Measurements from ENCODE around the gene GTF2A1. TPM values are rescaled to one million over a fixed set of nuclear protein-coding genes. Genes with fewer than 3 reads are reported as not detected.
"Not testable (repeated sequence)": the region's sequence is repeated elsewhere in the genome, so short reads cannot be mapped to it uniquely, and the experiment has no call there.

The GTF2A1 gene
- total RNA-seq, 4 donors from 2014 or later, result 18.7 to 25.7 (median 22.9) TPM

GRCh38 chr14:81243499-81243898 lies 22.7 kb upstream of the GTF2A1 start:
- H3K36me3 ChIP-seq, result no peaks in the 10 kb centered on the region
- H3K4me1 ChIP-seq, result peaks cover 0 to 14% (median 0%) of the 10 kb centered on the region in 3 donors
- H3K27me3 ChIP-seq, result no peaks in the 10 kb centered on the region
- H3K27ac ChIP-seq, result no peak overlapping the region
- TF ChIP-seq CTCF (IDR thresholded peaks at IDR 0.05), result no peak
- TF ChIP-seq POLR2A (IDR thresholded peaks at IDR 0.05), result no peak
- WGBS, 2 donors, result 65 to 92% methylated on average over 2 of the region's 2 CpGs
- H3K4me3 ChIP-seq, result no peak overlapping the region
- peaks cover 0 to 10% (median 0%) of the 10 kb centered on the region in 3 donors for H3K9me3 ChIP-seq
- no peak for DNase-seq
- intact Hi-C loops (cut with DNase I), result no loop called here

- 58 to 63% methylated on average over 2 of the region's 2 CpGs for WGBS, 2 donors
- DNase-seq; intact Hi-C loops (cut with DNase I): not testable (repeated sequence)
These were observed 16.1 kb upstream of the GTF2A1 start for GRCh38 chr14:81236849-81237248.

GRCh38 chr14:81236138-81236537 lies 15.4 kb upstream of the GTF2A1 start:
- H3K4me3 ChIP-seq, result no peak overlapping the region
- TF ChIP-seq CTCF (IDR thresholded peaks at IDR 0.05), result no peak
- no peak for TF ChIP-seq POLR2A (IDR thresholded peaks at IDR 0.05)
- intact Hi-C loops (cut with DNase I), result no loop called here
- no peaks in the 10 kb centered on the region for H3K9me3 ChIP-seq
- H3K36me3 ChIP-seq, result no peaks in the 10 kb centered on the region
- H3K4me1 ChIP-seq, result no peaks in the 10 kb centered on the region
- no peak overlapping the region for H3K27ac ChIP-seq
- no peak for DNase-seq
- WGBS, 2 donors, result 88% methylated on average over 5 of the region's 20 CpGs; no CpG with 5 or more reads in 1 of the 2 donors
- no peaks in the 10 kb centered on the region for H3K27me3 ChIP-seq

More at GRCh38 chr14:81236849-81237248, 16.1 kb upstream of the GTF2A1 start:
- H3K9me3 ChIP-seq, H3K27ac ChIP-seq, H3K4me3 ChIP-seq, H3K36me3 ChIP-seq, H3K27me3 ChIP-seq, H3K4me1 ChIP-seq: not testable (repeated sequence)

GRCh38 chr14:81235096-81235495 lies 14.3 kb upstream of the GTF2A1 start:
- Histone ChIP-seq H3K4me3 (no peak overlapping the region), H3K36me3 (no peaks in the 10 kb centered on the region), H3K9me3 (no peaks in the 10 kb centered on the region), H3K27ac (no peak overlapping the region), H3K27me3 (no peaks in the 10 kb centered on the region), H3K4me1 (no peaks in the 10 kb centered on the region)
- DNase-seq, result no peak
- 54 to 68% methylated on average over 2 of the region's 2 CpGs for WGBS, 2 donors
- TF ChIP-seq CTCF (IDR thresholded peaks at IDR 0.05), result no peak
- intact Hi-C loops (cut with DNase I), result no loop called here

GRCh38 chr14:81234278-81234677 lies 13.5 kb upstream of the GTF2A1 start:
- no peak overlapping the region for H3K4me3 ChIP-seq
- no peaks in the 10 kb centered on the region for H3K27me3 ChIP-seq
- H3K9me3 ChIP-seq, result no peaks in the 10 kb centered on the region
- TF ChIP-seq POLR2A (IDR thresholded peaks at IDR 0.05) (no peak), CTCF (IDR thresholded peaks at IDR 0.05) (no peak)
- no peaks in the 10 kb centered on the region for H3K36me3 ChIP-seq
- DNase-seq, result no peak
- H3K4me1 ChIP-seq, result no peaks in the 10 kb centered on the region
- intact Hi-C loops (cut with DNase I), result no loop called here
- no peak overlapping the region for H3K27ac ChIP-seq

- TF ChIP-seq POLR2A (IDR thresholded peaks at IDR 0.05) (no peak), CTCF (IDR thresholded peaks at IDR 0.05) (no peak)
- 60 to 67% methylated on average over 1 of the region's 1 CpG for WGBS, 2 donors
- H3K4me3 ChIP-seq, result no peak overlapping the region
- H3K27ac ChIP-seq, result no peak overlapping the region
- intact Hi-C loops (cut with DNase I), result no loop called here
- no peaks in the 10 kb centered on the region for H3K4me1 ChIP-seq
- no peak for DNase-seq
- no peaks in the 10 kb centered on the region for H3K9me3 ChIP-seq
- H3K36me3 ChIP-seq, result no peaks in the 10 kb centered on the region
- H3K27me3 ChIP-seq, result no peaks in the 10 kb centered on the region
These were observed 12.9 kb upstream of the GTF2A1 start for GRCh38 chr14:81233615-81234014.
